Heart left ventricle (tissue), 16 donors: ENCODE results near the gene LAMA1. TPM values are rescaled to one million over a fixed set of nuclear protein-coding genes. Genes with fewer than 3 reads are reported as not detected.

Experiments used
- ATAC-seq, 4 donors: fragments of 200-7000 bp; cut with Tn5 transposase; one replicate each; pipeline ENCODE4 v1.9.1; 2020 to 2022; ENCODE audit warnings: moderate library complexity in 4 of 4, mild to moderate bottlenecking in 3 of 4, moderate number of reproducible peaks in 1 of 4
- DNase-seq, 5 donors: peaks; one replicate each; pipeline ENCODE4 v3.0.0-alpha.2; 2020
- H3K27ac ChIP-seq, 12 donors: fragments of 200-600 bp; sonication (generic) in 4 of 12; one replicate each; pipeline versions ENCODE4 v1.5.0 to v1.8.0; 2016 to 2022; ENCODE audit warnings: mild to moderate bottlenecking in 2 of 12
- H3K27me3 ChIP-seq, 9 donors: fragments of 200-600 bp; sonication (generic) in 2 of 9; one replicate each; pipeline versions ENCODE4 v1.5.1 to v1.8.0; 2016 to 2022; ENCODE audit warnings: mild to moderate bottlenecking in 3 of 9
- H3K36me3 ChIP-seq, 9 donors: fragments of 200-600 bp; sonication (generic) in 2 of 9; one replicate each; pipeline versions ENCODE4 v1.5.0 to v1.8.0; 2018 to 2022; ENCODE audit warnings: mild to moderate bottlenecking in 2 of 9
- H3K4me1 ChIP-seq, 12 donors: fragments of 200-600 bp; sonication (generic) in 4 of 12; one replicate each; pipeline versions ENCODE4 v1.5.0 to v1.8.0; 2016 to 2022; ENCODE audit warnings: mild to moderate bottlenecking in 3 of 12
- H3K4me3 ChIP-seq, 12 donors: fragments of 200-600 bp; sonication (generic) in 4 of 12; one replicate each; pipeline versions ENCODE4 v1.5.0 to v1.8.0; 2017 to 2022; ENCODE audit warnings: mild to moderate bottlenecking in 9 of 12, moderate library complexity in 4 of 12
- H3K9me3 ChIP-seq, 12 donors: fragments of 200-600 bp; sonication (generic) in 4 of 12; one replicate each; pipeline versions ENCODE4 v1.5.0 to v1.8.0; 2016 to 2022; ENCODE audit warnings: mild to moderate bottlenecking in 1 of 12
- POLR2A ChIP-seq, 2 donors: fragments of 450-650 bp; IDR thresholded peaks; one replicate each; pipeline ENCODE4 v1.6.1; 2017; ENCODE audit warnings: antibody characterized with exemption in 2 of 2, mild to moderate bottlenecking in 2 of 2, moderate library complexity in 2 of 2
- WGBS, 4 donors: extraction: QIAGEN DNeasy Blood & Tissue Kit in 2 of 4; methylation state at CpG; one replicate each; pipeline versions ENCODE4 v1.1.5 to v1.1.7; 2013 to 2018; 5-methylcytosine and 5-hydroxymethylcytosine counted together
- intact Hi-C, 10 donors: fragments of 100-400 bp; cut with DNase I; formaldehyde crosslinking; loops; one replicate each; pipeline versions ENCODE4 v1.11.1 to v1.14.2; 2022
- polyA plus RNA-seq, 2 donors: library from polyadenylated mRNA; stranded (reverse); fragments of 200-250 nt; gene quantifications; one replicate each; pipeline ENCODE4 v1.2.3, GENCODE V29; 2013
- total RNA-seq, 9 donors: library from RNA; depleted of rRNA in 2 of 9; stranded (reverse); fragments of >200 nt in 2 of 9; fragmentation: NEBNext Ultra II Directional in 3 of 9; extraction: Animal tissue kit (Norgen Biotek cat#: 25700) in 3 of 9; gene quantifications; one replicate each; pipeline versions ENCODE4 v1.1.0 to v1.2.4, GENCODE V29; 2016 to 2023
- TF ChIP-seq, protein P1 (sequence below), 12 donors: fragments of 200-600 bp; sonication (generic) in 4 of 12; IDR thresholded peaks; one replicate each; pipeline versions ENCODE4 v1.5.0 to v1.8.0; 2018 to 2022; ENCODE audit warnings: antibody characterized with exemption in 12 of 12, mild to moderate bottlenecking in 5 of 12
- donor health status: ischemic (EF 13 %, LVEDD 7.1; RV severe dilation, severe dysfunction).
- donor health status: healthy with polysubstance abuse.
- donor health status: DM: no; HTN: yes; CAD: no.
- donor health status: DM: no; HTN: no; CAD: no.
- donor health status: ischemic (EF 25% LVEDD 6.9; RV normal size, moderate dysfunction).
- donor health status: ischemic (EF 25% LVEDD 5.7; RV mildly dilated, moderate dysfunction).
- donor health status: healthy.
- donor health status: DM: yes; HTN: yes; CAD: no.
- donor health status: ischemic (EF 35%, LVEDD 5.7; RV mildly dilated, moderate dysfunction).
- donor health status: nonischemic (EF 11% LVEDD 7.7; RV severe dilation, severe dysfunction).
- donor health status: DM: yes; HTN: yes; CAD: no.
- donor health status: PGD.
- donor health status: ischemic (EF 29% LVEDD 5.4; RV normal size, mild dysfunction).
- donor health status: nonischemic (EF 23%, LVEDD 6.1; RV moderate dilation, normal function).

The LAMA1 gene
- total and polyA plus RNA-seq, 11 donors = 0.04 to 1.7 (median 0.28) TPM

DNA sequence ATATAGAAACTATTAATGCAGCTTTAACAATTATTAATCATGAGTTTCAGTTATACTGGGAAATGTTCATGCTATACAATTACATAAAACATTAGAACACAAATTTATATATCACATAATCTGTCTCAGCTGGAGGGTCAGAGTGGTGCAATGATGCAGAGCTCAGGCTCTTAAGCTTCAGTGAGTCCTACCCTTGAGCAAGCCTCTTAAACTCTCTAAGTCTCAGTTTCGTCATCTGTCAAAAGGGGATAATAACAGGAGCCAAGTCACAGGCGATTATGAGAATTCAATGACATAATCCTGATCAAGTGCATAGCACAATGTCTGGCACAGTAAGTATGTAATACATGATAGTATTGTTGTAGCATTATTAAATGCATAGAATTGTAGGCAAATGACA, 46.0 kb downstream of the LAMA1 start:
- intact Hi-C loops = no loop called here
- no peak overlapping the region for H3K27ac ChIP-seq
- TF ChIP-seq, protein P1, sequence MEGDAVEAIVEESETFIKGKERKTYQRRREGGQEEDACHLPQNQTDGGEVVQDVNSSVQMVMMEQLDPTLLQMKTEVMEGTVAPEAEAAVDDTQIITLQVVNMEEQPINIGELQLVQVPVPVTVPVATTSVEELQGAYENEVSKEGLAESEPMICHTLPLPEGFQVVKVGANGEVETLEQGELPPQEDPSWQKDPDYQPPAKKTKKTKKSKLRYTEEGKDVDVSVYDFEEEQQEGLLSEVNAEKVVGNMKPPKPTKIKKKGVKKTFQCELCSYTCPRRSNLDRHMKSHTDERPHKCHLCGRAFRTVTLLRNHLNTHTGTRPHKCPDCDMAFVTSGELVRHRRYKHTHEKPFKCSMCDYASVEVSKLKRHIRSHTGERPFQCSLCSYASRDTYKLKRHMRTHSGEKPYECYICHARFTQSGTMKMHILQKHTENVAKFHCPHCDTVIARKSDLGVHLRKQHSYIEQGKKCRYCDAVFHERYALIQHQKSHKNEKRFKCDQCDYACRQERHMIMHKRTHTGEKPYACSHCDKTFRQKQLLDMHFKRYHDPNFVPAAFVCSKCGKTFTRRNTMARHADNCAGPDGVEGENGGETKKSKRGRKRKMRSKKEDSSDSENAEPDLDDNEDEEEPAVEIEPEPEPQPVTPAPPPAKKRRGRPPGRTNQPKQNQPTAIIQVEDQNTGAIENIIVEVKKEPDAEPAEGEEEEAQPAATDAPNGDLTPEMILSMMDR (IDR thresholded peaks at IDR 0.05) = no peak
- no peak for TF ChIP-seq POLR2A (IDR thresholded peaks at IDR 0.05)
- ATAC-seq = no peak
- peaks cover 0 to 3% (median 0%) of the 10 kb centered on the region in 9 donors for H3K27me3 ChIP-seq
- 75 to 83% (median 77%) methylated on average over 2 of the region's 2 CpGs for WGBS, 4 donors
- no peak overlapping the region for H3K4me3 ChIP-seq
- DNase-seq = no peak
- no peaks in the 10 kb centered on the region for H3K9me3 ChIP-seq
- H3K36me3 ChIP-seq = no peaks in the 10 kb centered on the region
- no peaks in the 10 kb centered on the region for H3K4me1 ChIP-seq

DNA sequence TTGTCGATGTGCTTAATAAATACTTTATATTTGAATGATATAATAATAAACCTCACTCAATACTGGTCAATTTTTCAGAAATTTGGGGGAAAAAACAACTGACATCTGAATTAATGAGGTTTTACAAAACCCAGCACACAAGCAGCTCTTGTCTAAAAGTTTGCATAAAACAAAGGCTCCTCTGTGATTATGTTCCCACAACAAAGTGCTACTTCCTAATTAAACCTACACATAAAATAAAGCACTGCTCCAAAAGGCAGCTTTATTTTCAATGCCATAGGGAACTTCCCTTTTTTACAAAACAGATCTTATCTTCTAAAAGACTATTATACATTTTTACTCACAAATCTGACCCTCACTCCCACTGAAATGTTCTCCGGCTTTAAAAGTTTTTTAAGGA, 47.1 kb downstream of the LAMA1 start:
- H3K4me3 ChIP-seq = no peak overlapping the region
- peaks cover 0 to 6% (median 0%) of the 10 kb centered on the region in 9 donors for H3K27me3 ChIP-seq
- WGBS, 4 donors = 76 to 82% (median 77%) methylated on average over 2 of the region's 2 CpGs
- ATAC-seq (no peak), DNase-seq (no peak)
- no peaks in the 10 kb centered on the region for H3K4me1 ChIP-seq
- H3K27ac ChIP-seq = no peak overlapping the region
- intact Hi-C loops = no loop called here
- TF ChIP-seq, protein P1 (IDR thresholded peaks at IDR 0.05) = no peak
- no peak for TF ChIP-seq POLR2A (IDR thresholded peaks at IDR 0.05)
- no peaks in the 10 kb centered on the region for H3K36me3 ChIP-seq
- H3K9me3 ChIP-seq = no peaks in the 10 kb centered on the region

DNA sequence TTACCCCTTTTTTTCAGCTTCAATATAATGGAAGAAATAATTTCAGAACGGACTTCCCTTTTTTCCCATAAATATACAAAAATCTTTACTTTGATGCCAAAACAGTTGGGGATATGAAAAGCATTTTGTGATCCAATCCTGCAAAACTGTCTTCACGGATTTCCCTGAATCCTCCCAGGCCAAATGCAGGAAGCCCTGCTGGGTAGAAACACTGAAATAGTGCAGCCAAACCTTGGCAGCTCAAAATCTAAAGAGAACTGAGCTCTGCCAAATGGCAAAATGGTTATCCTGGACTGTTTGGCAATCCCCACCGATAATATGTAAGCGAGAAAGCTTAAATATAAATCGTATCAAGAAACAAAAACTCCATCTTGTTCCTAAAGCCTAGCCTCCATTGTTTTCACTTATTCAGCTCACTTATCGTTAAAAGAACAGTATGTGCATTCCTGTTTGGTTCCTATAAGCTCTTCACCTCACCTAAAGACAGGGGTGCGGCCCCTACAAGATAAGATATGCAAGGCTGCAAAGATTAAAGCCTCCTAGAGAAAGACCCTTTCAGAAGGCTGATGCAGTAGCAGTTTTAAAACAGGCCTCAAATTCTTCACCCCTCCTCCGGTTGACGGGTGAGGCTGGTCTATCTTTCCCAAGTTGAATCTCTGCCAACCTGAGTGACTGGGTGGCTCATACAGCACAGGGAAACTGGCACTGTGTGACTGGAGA, 48.6 kb downstream of the LAMA1 start:
- DNase-seq = no peak
- H3K27ac ChIP-seq = no peak overlapping the region

DNA sequence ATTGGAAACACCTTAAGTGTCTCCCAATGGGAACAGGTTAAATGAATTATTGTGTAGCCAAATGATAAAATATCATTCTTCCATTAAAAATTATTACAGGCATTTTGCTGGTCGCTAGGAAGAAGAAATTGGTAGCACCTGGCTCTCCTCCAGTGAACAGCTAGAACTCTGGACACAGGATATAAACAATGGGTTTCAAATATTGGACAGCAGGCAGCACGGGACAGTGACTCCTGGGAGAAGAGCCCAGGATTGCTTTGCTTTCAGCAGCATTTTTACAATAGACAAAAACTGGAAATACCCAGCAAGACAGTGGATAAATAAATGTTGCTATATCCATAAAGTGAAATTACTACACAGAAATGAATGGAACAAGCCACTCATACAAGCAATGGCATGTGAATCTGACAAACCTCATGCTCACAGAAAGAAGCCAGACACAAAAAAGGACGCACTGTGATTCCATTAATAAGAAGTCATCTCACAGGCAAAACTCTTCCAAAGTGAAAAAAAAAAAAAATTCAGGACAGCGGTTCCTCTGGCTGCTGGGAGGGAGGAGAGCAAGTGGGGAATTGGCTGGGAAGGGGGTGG, 50.5 kb downstream of the LAMA1 start:
- WGBS, 4 donors = 42 to 59% (median 50%) methylated on average over 4 of the region's 4 CpGs
- Histone ChIP-seq H3K36me3 (no peaks in the 10 kb centered on the region), H3K4me3 (no peak overlapping the region), H3K27me3 (peaks cover 0 to 21% (median 4%) of the 10 kb centered on the region in 9 donors), H3K27ac (no peak overlapping the region), H3K9me3 (no peaks in the 10 kb centered on the region), H3K4me1 (no peaks in the 10 kb centered on the region)
- DNase-seq (no peak), ATAC-seq (no peak)
- intact Hi-C loops = no loop called here
- TF ChIP-seq POLR2A (IDR thresholded peaks at IDR 0.05) = no peak
- TF ChIP-seq, protein P1 (IDR thresholded peaks at IDR 0.05) = no peak

More for the DNA sequence above, 48.6 kb downstream of the LAMA1 start:
- intact Hi-C loops = no loop called here
- Histone ChIP-seq H3K4me3 (no peak overlapping the region), H3K4me1 (no peaks in the 10 kb centered on the region), H3K36me3 (no peaks in the 10 kb centered on the region), H3K9me3 (no peaks in the 10 kb centered on the region), H3K27me3 (peaks cover 0 to 9% (median 4%) of the 10 kb centered on the region in 9 donors)
- TF ChIP-seq POLR2A (IDR thresholded peaks at IDR 0.05) = no peak
- TF ChIP-seq, protein P1 (IDR thresholded peaks at IDR 0.05) = no peak
- WGBS, 4 donors = 67 to 75% (median 70%) methylated on average over 9 of the region's 9 CpGs
- no peak for ATAC-seq
